Measurements from ENCODE around the gene ADAM12.

The ADAM12 gene

GRCh38 chr10:126218778-126219649, 169.3 kb downstream of the ADAM12 start:
- in situ Hi-C loops (cut with MboI; ENCODE audit: low sequenced_read_pairs) = no loop called here

- in situ Hi-C loops (cut with MboI; ENCODE audit: low sequenced_read_pairs) = no loop called here
Measured at GRCh38 chr10:126218174-126218573, 170.1 kb downstream of the ADAM12 start.

GRCh38 chr10:126216632-126216961, 171.7 kb downstream of the ADAM12 start:
- in situ Hi-C loops (cut with MboI; ENCODE audit: low sequenced_read_pairs) = no loop called here

- in situ Hi-C loops (cut with MboI; ENCODE audit: low sequenced_read_pairs) = no loop called here
Measured at GRCh38 chr10:126215746-126216631, 172.3 kb downstream of the ADAM12 start.

- in situ Hi-C loops (cut with MboI; ENCODE audit: low sequenced_read_pairs) = no loop called here
Measured at GRCh38 chr10:126214679-126215078, 173.6 kb downstream of the ADAM12 start.

- in situ Hi-C loops (cut with MboI; ENCODE audit: low sequenced_read_pairs) = no loop called here
Measured at GRCh38 chr10:126214021-126214420, 174.3 kb downstream of the ADAM12 start.

GRCh38 chr10:126212738-126213137, 175.5 kb downstream of the ADAM12 start:
- in situ Hi-C loops (cut with MboI; ENCODE audit: low sequenced_read_pairs) = no loop called here

DNA sequence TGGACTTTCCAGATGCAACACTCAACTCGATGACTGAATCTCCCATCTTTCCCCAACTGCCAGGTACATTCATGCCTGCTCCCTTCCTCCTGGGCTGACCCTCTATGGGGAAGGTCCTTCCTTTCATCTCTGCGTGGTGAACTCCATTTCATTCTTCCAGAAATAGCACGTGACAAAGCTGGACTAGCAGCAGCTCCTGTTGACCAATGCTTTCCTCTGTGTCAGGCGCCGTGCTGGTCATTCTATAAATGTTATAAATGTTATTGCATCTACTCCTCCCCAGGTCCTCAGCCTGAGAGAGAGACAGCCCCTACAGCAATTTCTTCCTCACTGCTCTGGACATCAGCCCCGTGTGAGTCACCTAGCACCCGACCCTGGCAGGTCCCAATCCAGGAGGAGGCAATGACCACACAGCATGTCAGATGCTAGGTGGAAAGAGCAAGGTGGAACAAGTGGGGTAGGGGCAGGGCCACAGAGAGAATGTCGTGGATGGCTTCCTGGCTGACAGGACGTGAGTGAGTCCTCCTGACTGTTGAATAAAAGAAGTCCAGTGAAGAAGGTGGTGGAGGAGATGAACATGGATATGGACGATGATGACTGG, 178.1 kb downstream of the ADAM12 start:
- in situ Hi-C loops (cut with MboI; ENCODE audit: low sequenced_read_pairs) = no loop called here

DNA sequence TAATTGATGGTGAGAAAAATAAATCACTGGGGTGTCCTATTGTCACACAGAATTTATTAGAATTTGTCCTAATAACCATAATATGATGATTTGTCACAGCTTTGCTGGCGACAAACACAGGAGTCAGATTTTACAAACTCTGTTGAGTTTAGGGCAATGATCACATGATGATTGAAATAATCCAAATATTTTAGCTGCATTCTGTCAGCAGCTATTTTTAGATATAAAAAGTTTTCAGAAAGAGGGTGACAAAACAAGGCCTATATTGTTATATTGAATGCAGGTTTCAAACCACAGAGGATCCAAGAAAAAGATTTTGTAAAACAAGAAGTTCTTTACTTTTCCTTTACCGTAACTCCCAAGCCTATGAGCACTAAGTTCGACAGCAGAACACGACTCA, 178.8 kb downstream of the ADAM12 start:
- in situ Hi-C loops (cut with MboI; ENCODE audit: low sequenced_read_pairs) = no loop called here

DNA sequence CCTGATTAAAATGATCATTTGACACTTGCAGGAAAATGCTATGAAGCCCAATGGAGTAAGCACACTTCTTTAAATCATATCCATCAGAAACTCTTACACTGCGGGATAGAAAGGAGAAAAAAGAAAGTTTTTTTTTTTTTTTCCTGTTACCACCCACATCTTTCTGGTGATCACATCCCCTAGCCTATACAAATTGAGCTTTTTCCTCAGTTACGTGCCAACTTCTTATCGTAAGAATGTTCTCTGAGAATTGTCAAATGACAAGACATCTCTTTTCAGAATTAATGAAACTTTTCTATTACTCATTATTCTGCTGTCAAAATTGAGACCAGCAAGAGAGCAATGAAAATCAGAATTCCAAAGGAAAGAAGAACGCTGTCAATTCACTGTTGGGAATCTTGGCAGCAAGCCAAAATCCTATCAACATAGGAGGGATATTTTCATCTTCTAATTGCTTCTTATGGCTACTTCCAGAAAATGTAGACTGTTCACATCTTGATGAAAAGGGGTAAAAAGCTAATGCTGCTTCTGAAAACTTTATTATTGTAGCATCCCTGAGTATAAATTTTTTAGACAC, 179.5 kb downstream of the ADAM12 start:
- in situ Hi-C loops (cut with MboI; ENCODE audit: low sequenced_read_pairs) = no loop called here

DNA sequence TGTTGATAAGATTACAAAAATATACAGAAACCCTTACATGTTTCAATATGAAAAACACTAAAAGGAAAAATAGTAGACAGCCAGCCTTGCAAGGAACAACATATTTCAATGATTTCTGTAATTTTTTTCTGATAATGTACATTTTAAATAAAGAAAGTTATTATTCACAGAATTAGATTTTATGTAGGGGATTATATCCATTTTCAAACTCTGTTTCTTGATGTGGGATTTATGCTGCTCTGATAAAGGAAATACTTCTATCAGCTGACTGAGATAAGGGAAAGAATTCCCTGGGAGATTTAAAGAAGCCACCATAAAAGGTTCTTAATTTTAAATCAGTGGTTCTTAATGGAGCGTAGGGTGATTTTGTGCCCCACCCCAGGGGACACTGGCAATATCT, 180.4 kb downstream of the ADAM12 start:
- in situ Hi-C loops (cut with MboI; ENCODE audit: low sequenced_read_pairs) = no loop called here

DNA sequence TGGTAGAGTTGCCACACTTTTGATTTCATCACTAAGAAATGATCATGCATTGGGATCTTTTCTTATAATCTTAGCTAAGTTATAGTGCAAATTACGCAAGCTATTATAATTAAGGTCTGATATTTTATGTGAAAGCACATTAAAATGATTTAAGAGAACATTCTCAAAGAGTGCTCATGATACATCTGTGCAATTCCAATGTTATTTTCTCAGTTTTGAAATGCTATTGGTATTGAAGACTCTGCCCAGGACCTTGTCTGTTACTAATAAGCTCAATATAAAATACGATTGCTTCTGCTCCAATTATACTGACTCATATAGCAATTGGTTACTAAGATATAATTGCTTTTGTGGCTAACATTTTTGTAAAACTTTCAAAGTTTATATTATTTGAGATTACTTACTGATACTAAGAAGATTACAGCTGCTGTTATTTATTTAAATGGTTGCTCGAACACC, 180.9 kb downstream of the ADAM12 start:
- in situ Hi-C loops (cut with MboI; ENCODE audit: low sequenced_read_pairs) = no loop called here

DNA sequence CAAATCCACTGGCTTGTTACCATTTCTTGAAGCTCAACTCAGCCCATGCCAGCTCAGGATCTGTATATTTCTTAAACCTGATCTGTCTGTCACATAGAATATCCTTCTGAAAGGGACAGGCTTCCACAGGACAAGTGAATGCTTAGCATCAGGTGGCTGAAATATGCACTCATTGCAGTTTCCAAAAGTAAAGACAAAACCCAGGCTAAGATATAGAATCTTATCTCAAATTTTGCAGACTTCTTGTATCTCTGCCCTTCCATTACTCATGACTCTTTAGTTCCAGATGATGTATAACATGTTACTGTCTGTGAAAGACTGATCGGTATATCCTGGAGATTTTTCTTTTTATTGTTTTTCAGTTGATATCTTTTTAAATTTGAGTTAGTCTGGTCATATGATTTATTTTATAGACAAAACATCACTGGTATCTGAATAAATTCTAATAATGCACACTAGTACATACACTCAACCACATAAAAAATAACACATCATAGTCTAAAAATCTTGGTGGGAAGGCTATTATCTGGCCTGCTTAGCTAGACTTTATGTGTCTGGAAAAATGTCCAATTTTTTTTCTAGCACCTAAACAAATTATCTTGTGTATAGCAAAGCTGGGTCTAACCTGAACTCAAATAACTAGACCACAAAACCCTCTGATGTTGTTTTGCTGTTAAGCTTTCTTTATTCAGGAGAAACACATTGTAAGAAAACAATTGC, 182.6 kb downstream of the ADAM12 start:
- in situ Hi-C loops (cut with MboI; ENCODE audit: low sequenced_read_pairs) = no loop called here

GRCh38 chr10:126204320-126204719, 184.0 kb downstream of the ADAM12 start:
- in situ Hi-C loops (cut with MboI; ENCODE audit: low sequenced_read_pairs) = no loop called here

- in situ Hi-C loops (cut with MboI; ENCODE audit: low sequenced_read_pairs) = no loop called here
Measured at GRCh38 chr10:126203746-126204145, 184.5 kb downstream of the ADAM12 start.

DNA sequence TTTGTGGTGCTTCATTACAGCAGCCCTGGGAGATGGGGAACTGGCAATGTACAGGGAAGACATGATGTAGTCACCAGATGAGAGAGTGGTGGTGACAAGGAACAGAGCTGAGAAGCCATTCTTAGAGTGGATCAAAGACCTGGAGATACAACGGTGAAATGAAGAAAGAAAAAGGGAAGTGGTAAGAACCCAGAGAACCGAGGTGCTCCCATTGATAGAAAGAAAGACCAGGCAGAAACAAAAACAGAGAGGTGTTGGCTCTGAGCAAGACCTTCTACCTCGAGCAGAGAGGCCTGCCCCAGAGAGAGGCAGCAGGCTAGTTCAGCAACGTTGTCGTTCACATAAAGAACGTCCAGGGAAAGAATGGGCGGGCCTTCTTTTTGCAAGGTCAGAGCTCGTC, 186.7 kb downstream of the ADAM12 start:
- in situ Hi-C loops (cut with MboI; ENCODE audit: low sequenced_read_pairs) = no loop called here

GRCh38 chr10:126199221-126199998, 188.9 kb downstream of the ADAM12 start:
- in situ Hi-C loops (cut with MboI; ENCODE audit: low sequenced_read_pairs) = no loop called here

DNA sequence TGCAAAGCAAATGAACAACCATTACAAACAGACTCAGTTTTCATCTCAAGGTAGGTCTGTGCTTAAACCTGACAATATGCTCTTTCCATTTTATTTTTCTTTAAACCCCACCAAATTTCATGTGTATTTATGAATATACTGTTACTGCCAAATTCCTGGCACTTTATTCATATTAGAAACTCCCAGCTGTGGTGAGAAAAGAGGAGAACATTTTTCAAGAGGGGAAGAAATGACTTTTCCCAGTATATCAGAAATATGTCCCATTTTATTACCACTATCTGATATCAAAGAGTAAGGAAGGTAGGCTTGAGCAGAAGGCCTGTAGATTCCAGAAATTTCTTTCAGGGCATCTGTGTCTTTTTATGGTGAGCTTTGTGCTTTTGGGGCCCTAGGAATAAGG, 189.6 kb downstream of the ADAM12 start:
- in situ Hi-C loops (cut with MboI; ENCODE audit: low sequenced_read_pairs) = no loop called here

GRCh38 chr10:126197036-126197543, 191.2 kb downstream of the ADAM12 start:
- in situ Hi-C loops (cut with MboI; ENCODE audit: low sequenced_read_pairs) = no loop called here

- in situ Hi-C loops (cut with MboI; ENCODE audit: low sequenced_read_pairs) = no loop called here
Measured at GRCh38 chr10:126196281-126196680, 192.0 kb downstream of the ADAM12 start.

Measured in hTERT RPE-1 (cell line).